DOHH2 (cell line): ENCODE measurements around the gene SORL1-AS1.

Experiments
- CTCF ChIP-seq: fragments of 200-600 bp; sonication (generic); IDR thresholded peaks from one replicate; pipeline ENCODE4 v1.5.1; 2014; ENCODE audit warnings: antibody characterized with exemption, mild to moderate bottlenecking, low read depth, low read length; ENCODE audit not compliant: poor library complexity, severe bottlenecking
- EZH2phosphoT487 ChIP-seq: fragments of 200-600 bp; sonication (generic); IDR thresholded peaks from 2 replicates; pipeline ENCODE4 v1.6.1; 2017; ENCODE audit warnings: borderline replicate concordance, mild to moderate bottlenecking, antibody characterized with exemption, low read length, moderate library complexity, mixed read lengths

- TF ChIP-seq EZH2phosphoT487 (no peak), CTCF (no peak)
Observed at GRCh38 chr11:121460941-121461514, 8.3 kb upstream of the SORL1-AS1 start.
